ENCODE measurements around the gene PKP3. TPM values are rescaled to one million over a fixed set of nuclear protein-coding genes. Genes with fewer than 3 reads are reported as not detected.

The PKP3 gene
- total and polyA plus RNA-seq, 9 of the 15 experiments (the other 6 are each of a cell fraction or from before 2014, with no cell fraction given), result 0.11 to 110 (median 30.7) TPM

DNA sequence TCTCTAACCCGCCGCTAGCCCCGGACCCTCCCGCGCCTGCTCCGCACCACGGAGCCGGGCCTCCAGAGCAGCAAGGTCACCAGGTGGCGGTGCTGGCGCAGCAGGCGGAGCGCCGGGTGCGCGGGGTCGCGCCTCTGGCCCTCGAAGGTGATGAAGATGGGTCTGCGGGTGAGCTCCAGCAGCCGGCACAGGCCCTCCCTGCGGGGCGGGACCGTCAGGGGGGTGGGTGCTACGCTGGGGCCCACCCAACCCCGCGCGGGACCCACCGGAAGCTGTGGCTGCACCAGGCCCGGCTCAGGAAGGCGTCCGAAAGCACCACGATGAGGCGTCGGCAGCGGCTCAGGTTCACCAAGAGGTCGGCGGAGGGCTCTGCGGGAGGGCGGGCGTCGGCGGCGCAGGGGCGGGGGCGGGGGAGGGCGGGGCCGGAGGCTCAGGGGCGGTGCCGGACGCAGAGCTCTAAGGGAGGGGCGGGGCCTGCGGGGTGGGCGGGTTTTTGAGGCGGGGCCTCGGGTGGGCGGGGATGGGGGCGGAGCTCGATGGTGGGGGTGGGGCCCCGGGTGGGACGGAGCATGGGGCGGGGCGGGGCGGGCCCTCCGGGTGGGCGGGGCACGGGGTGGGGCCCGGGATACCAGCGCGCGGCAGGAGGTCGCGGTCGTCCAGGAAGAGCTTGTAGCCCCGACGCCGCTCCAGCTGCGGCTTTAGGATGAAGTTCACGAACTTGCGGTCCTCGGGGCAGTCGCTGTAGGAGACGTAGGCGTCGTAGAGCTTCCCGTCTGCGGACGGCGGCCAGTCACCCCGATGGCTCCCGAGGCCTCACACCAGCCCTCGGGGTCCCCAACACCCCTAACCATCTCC is 13.0 kb downstream of the PKP3 start (continued):
- TF ChIP-seq NCOA2 (IDR thresholded peaks at IDR 0.05; ENCODE audit: partially characterized antibody in 2 of 2) (no peak), ARID1B (IDR thresholded peaks at IDR 0.05) (peak; percentile 36; the same call in 1 of the 2 replicates), GATAD2B (IDR thresholded peaks at IDR 0.05; ENCODE audit: borderline replicate concordance) (no peak), GABPB1 (CRISPR knock-in tag; IDR thresholded peaks at IDR 0.05) (peak; percentile 84), RB1 (IDR thresholded peaks at IDR 0.05; ENCODE audit: low read depth) (peak; percentile 67; the same call in 1 of the 2 replicates), EP400 (IDR thresholded peaks at IDR 0.05) (peak; percentile 69; the same call in 1 of the 2 replicates), NCOR1 (IDR thresholded peaks at IDR 0.05) (peak; percentile 55; the same call in 1 of the 2 replicates), ILK (tag; IDR thresholded peaks at IDR 0.05; ENCODE audit: borderline replicate concordance, low read depth) (no peak), FOXK2 (conservative IDR thresholded peaks at IDR 0.05 in 1 of 2, IDR thresholded peaks at IDR 0.05 in 1 of 2; ENCODE audit: low read depth in 2 of 2) (no peak), FOSL1 (tag; conservative IDR thresholded peaks at IDR 0.05) (no peak), ZNF785 (CRISPR knock-in tag; IDR thresholded peaks at IDR 0.05) (no peak), MCM5 (IDR thresholded peaks at IDR 0.05; ENCODE audit: low read depth) (no peak), STAG1 (CRISPR knock-in tag; IDR thresholded peaks at IDR 0.05; ENCODE audit: borderline replicate concordance) (no peak), ZNF232 (CRISPR knock-in tag; IDR thresholded peaks at IDR 0.05) (no peak)
- TF ChIP-seq, protein P1, sequence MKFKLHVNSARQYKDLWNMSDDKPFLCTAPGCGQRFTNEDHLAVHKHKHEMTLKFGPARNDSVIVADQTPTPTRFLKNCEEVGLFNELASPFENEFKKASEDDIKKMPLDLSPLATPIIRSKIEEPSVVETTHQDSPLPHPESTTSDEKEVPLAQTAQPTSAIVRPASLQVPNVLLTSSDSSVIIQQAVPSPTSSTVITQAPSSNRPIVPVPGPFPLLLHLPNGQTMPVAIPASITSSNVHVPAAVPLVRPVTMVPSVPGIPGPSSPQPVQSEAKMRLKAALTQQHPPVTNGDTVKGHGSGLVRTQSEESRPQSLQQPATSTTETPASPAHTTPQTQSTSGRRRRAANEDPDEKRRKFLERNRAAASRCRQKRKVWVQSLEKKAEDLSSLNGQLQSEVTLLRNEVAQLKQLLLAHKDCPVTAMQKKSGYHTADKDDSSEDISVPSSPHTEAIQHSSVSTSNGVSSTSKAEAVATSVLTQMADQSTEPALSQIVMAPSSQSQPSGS (CRISPR knock-in tag; IDR thresholded peaks at IDR 0.05), result no peak
- TF ChIP-seq, protein P2, sequence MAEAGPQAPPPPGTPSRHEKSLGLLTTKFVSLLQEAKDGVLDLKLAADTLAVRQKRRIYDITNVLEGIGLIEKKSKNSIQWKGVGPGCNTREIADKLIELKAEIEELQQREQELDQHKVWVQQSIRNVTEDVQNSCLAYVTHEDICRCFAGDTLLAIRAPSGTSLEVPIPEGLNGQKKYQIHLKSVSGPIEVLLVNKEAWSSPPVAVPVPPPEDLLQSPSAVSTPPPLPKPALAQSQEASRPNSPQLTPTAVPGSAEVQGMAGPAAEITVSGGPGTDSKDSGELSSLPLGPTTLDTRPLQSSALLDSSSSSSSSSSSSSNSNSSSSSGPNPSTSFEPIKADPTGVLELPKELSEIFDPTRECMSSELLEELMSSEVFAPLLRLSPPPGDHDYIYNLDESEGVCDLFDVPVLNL (CRISPR knock-in tag; IDR thresholded peaks at IDR 0.05; ENCODE audit: low read depth), result no peak
- TF ChIP-seq, protein P3, sequence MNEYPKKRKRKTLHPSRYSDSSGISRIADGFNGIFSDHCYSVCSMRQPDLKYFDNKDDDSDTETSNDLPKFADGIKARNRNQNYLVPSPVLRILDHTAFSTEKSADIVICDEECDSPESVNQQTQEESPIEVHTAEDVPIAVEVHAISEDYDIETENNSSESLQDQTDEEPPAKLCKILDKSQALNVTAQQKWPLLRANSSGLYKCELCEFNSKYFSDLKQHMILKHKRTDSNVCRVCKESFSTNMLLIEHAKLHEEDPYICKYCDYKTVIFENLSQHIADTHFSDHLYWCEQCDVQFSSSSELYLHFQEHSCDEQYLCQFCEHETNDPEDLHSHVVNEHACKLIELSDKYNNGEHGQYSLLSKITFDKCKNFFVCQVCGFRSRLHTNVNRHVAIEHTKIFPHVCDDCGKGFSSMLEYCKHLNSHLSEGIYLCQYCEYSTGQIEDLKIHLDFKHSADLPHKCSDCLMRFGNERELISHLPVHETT (CRISPR knock-in tag; conservative IDR thresholded peaks at IDR 0.05 in 1 of 2, IDR thresholded peaks at IDR 0.05 in 1 of 2), result peak in 1 of 2 experiments; percentile 63; a peak in 1 of 4 replicates
- TF ChIP-seq, protein P4, sequence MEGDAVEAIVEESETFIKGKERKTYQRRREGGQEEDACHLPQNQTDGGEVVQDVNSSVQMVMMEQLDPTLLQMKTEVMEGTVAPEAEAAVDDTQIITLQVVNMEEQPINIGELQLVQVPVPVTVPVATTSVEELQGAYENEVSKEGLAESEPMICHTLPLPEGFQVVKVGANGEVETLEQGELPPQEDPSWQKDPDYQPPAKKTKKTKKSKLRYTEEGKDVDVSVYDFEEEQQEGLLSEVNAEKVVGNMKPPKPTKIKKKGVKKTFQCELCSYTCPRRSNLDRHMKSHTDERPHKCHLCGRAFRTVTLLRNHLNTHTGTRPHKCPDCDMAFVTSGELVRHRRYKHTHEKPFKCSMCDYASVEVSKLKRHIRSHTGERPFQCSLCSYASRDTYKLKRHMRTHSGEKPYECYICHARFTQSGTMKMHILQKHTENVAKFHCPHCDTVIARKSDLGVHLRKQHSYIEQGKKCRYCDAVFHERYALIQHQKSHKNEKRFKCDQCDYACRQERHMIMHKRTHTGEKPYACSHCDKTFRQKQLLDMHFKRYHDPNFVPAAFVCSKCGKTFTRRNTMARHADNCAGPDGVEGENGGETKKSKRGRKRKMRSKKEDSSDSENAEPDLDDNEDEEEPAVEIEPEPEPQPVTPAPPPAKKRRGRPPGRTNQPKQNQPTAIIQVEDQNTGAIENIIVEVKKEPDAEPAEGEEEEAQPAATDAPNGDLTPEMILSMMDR (IDR thresholded peaks at IDR 0.05 in 2 of 3, conservative IDR thresholded peaks at IDR 0.05 in 1 of 3; ENCODE audit: insufficient read depth in 2 of 3, low read depth in 1 of 3, low read length in 3 of 3), result peak in 2 of 3 experiments; percentile 37 to 61; a peak in 3 of 6 replicates
- TF ChIP-seq, protein P5, sequence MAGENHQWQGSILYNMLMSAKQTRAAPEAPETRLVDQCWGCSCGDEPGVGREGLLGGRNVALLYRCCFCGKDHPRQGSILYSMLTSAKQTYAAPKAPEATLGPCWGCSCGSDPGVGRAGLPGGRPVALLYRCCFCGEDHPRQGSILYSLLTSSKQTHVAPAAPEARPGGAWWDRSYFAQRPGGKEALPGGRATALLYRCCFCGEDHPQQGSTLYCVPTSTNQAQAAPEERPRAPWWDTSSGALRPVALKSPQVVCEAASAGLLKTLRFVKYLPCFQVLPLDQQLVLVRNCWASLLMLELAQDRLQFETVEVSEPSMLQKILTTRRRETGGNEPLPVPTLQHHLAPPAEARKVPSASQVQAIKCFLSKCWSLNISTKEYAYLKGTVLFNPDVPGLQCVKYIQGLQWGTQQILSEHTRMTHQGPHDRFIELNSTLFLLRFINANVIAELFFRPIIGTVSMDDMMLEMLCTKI (IDR thresholded peaks at IDR 0.05; ENCODE audit: partially characterized antibody), result no peak

All from K562 (cell line).